Liver (tissue), 3 donors: ENCODE measurements around the gene DOK6.

Experiments used
- GABPA ChIP-seq, 2 donors: IDR thresholded peaks in 1 of 2; conservative IDR thresholded peaks in 1 of 2; 2 replicates each; pipeline ENCODE4 v1.6.1; 2016; ENCODE audit warnings: antibody characterized with exemption in 2 of 2, mild to moderate bottlenecking in 1 of 2, moderate library complexity in 1 of 2
- JUND ChIP-seq, 2 donors: IDR thresholded peaks; 2 replicates each; pipeline ENCODE4 v1.6.1; 2016; ENCODE audit warnings: antibody characterized with exemption in 2 of 2
- REST ChIP-seq: IDR thresholded peaks from 2 replicates; pipeline ENCODE4 v1.6.1; 2016; ENCODE audit warnings: antibody characterized with exemption, mild to moderate bottlenecking
- RXRA ChIP-seq, 2 donors: IDR thresholded peaks; 2 replicates each; pipeline ENCODE4 v1.6.1; 2017 to 2018; ENCODE audit warnings: antibody characterized with exemption in 2 of 2, mild to moderate bottlenecking in 1 of 2
- TAF1 ChIP-seq: conservative IDR thresholded peaks from 2 replicates; pipeline ENCODE4 v1.6.1; 2016; ENCODE audit warnings: antibody characterized with exemption, mild to moderate bottlenecking
- TF ChIP-seq, protein P1 (sequence below): fragments of 150-350 bp; IDR thresholded peaks from 2 replicates; pipeline ENCODE4 v1.5.1; 2017; ENCODE audit warnings: improper control_type of control experiment, low read depth, low read length; ENCODE audit not compliant: missing input control
- donor health status: healthy.
- donor health status: healthy.

DNA sequence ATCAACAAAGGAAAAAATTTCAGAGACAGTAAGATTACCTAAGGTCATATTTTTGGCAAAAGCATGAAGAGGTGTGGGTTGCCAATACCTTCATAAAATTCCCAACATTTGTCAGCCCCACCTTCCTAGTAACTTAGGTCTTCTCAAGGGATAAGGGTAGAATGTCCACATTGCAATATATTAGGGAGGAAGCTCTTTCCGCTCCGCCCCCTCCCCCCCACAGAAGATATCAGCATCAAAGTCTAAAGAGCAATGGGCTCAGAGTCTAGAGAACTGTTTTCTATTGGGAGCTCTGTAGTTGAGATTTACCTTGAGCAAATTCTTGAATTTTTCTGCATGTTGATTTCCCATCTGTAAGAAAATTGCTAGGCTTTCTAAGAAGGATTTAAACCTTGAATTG, 346.7 kb downstream of the DOK6 start:
- TF ChIP-seq, protein P1, sequence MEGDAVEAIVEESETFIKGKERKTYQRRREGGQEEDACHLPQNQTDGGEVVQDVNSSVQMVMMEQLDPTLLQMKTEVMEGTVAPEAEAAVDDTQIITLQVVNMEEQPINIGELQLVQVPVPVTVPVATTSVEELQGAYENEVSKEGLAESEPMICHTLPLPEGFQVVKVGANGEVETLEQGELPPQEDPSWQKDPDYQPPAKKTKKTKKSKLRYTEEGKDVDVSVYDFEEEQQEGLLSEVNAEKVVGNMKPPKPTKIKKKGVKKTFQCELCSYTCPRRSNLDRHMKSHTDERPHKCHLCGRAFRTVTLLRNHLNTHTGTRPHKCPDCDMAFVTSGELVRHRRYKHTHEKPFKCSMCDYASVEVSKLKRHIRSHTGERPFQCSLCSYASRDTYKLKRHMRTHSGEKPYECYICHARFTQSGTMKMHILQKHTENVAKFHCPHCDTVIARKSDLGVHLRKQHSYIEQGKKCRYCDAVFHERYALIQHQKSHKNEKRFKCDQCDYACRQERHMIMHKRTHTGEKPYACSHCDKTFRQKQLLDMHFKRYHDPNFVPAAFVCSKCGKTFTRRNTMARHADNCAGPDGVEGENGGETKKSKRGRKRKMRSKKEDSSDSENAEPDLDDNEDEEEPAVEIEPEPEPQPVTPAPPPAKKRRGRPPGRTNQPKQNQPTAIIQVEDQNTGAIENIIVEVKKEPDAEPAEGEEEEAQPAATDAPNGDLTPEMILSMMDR, result no peak
- TF ChIP-seq REST (no peak), JUND (IDR thresholded peaks at IDR 0.05) (no peak), RXRA (IDR thresholded peaks at IDR 0.05) (no peak), TAF1 (no peak), GABPA (IDR thresholded peaks at IDR 0.05 in 1 of 2, conservative IDR thresholded peaks at IDR 0.05 in 1 of 2) (no peak)
